ENCODE results near the gene SH3TC1.

The SH3TC1 gene

DNA sequence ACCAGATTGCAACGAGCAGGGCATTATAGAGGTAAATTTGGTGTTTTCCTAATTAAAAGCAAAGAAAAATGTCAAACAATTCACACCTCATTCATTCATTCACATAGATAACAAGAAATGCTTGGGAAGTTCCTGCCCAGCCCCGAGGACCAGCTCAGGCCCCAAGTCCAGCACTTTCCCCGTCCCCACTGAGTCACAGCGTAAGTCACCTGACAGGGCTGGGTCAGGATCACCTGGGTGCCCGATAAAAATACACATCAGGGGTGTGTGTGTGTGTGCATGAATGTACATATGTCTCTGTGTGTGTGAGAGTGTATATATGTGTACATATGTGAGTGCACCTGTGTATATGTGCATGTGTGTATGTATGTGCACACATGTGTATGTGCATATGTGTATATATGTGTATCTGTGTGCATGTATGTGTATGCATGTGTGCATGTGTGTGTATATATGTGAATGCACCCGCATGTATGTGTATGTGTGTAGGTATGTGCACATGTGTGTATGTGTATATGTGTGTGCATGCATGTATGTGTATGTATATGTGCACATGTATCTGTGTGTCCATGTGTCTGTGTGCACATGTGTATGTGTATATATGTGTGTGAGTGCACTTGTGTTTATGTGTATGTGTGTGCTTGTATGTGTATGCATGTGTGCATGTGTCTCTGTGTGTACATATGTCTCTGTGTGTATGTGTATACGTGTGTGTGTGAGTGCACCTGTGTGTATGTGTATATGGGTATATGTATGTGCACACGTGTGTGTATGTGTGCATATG, 18.6 kb upstream of the SH3TC1 start:
- DNase-seq (ENCODE audit: low read depth in 3 of 3) = no peak

GRCh38 chr4:8181119-8181518, 18.0 kb upstream of the SH3TC1 start:
- no peak for DNase-seq (ENCODE audit: low read depth in 3 of 3)

GRCh38 chr4:8181844-8182243, 17.2 kb upstream of the SH3TC1 start:
- no peak for DNase-seq (ENCODE audit: low read depth in 3 of 3)

DNA sequence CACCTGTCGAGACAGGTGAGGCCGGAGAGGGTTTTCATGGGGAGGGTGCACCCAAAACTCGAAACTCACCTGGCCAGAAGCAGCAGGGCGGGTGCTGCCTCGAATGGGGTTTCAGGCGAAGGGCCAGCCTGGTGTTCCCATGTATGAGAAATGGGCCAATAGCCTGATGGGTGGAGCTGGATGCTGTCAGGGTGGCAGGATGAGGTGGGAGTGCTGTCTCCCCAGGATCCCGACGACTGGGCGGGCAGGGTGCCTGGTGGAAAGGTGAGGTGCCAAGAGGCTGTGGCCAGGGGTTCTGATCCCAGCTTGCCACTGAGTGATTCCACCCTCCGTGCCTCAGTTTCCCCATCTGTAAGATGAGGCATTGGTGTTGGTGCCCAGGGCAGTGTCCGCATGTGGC, 16.8 kb upstream of the SH3TC1 start:
- no peak for DNase-seq (ENCODE audit: low read depth in 3 of 3)

GRCh38 chr4:8182858-8183725, 16.0 kb upstream of the SH3TC1 start:
- DNase-seq (ENCODE audit: low read depth in 3 of 3) = no peak

DNA sequence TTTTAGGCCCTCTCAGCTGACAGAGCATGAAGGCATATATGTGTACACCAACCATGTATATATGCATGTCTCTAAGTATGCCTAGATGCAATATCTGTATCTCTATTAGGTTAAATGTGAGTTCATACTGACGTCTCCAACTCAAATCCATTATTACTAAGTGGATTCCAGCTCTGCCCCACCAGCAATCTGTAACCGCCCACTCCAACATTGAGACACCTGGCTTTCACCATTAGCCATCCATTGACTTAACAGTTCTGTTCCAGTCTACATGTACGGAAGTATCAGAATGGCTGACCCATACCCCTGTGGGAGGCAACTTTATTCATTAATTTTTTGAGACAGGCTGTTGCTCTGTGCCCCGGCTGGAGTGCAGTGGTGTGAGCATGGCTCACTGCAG, 15.0 kb upstream of the SH3TC1 start:
- DNase-seq (ENCODE audit: low read depth in 3 of 3) = no peak

- no peak for DNase-seq (ENCODE audit: low read depth in 3 of 3)
Observed at GRCh38 chr4:8185295-8185694, 13.8 kb upstream of the SH3TC1 start.

GRCh38 chr4:8185930-8186329, 13.2 kb upstream of the SH3TC1 start:
- DNase-seq (ENCODE audit: low read depth in 3 of 3) = no peak

GRCh38 chr4:8188085-8188484, 11.0 kb upstream of the SH3TC1 start:
- DNase-seq (ENCODE audit: low read depth in 3 of 3) = no peak

- DNase-seq (ENCODE audit: low read depth in 3 of 3) = no peak
Observed at GRCh38 chr4:8188743-8189550, 10.1 kb upstream of the SH3TC1 start.

DNA sequence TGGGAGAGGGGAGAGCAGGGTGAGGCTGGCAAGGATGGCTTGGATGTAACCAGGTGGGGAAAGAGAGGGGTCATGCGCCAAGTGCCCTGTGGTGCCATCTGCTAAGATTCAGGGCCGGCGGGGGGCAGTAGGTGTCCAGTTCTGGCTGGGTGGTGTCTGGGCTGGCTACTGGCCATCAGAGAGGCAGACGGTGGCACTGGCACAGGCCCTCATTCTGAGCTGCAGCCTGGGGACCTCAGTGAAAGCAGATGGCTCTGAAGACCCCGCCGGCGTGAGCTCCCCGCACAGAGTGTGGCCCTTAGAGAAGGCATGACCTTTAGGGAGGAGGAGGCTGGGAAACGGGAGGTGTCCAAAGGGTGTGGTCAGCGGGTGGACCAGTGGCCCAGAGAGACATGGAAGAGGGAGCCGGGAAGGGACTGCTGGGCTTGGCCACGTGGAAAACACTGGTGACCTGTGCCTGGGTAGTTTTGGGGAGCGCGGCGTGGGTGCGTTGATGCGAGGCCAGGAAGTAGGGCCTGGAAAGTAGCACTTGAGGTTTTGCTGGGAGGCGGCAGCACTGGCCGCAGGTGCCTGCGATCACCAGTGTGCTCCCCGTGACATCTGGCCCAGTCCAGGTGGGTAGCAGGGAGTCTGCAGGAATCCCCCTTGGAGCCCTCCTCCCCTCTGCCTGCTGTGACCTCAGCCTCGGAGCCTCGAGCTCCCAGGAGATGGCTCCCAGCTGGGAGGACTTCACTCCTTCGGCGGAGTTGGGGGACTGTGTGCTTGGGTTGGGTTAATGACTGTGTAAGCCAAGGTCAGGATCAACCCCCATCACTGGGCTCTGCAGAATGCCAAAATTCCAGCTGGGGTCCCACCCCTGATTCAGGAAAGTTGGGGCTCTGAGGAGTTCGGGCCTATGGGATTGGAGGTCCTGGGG, 9.3 kb upstream of the SH3TC1 start:
- no peak for DNase-seq (ENCODE audit: low read depth in 3 of 3)

DNA sequence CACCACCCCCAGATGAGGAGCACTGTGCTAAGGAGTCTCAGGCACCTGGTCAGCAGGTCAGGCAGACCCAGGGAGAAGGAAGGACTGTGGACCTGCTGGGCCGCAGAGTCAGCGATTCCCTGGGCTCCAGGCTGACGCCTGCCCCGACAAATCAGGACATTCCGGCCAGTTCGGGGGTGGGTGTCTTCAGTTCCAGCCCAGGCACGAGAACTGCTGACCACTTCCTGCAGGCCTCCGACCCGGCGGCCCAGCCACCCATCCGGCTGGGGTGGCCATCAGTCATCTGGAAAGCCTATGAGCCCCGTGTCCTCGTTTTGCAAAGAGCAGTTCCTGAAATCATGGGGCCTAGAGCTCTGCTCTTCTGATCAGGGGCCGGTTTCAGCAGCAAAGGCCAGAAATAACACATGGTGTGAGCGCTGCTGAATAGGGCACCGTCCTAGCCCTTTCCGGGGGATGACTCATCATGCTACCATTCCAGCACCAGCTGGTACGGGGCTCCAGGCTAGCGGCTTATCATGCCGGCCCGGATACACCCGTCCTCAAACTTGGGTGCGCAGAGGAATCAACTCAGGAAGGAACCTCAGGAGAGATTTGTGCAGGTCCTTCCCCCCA, 7.8 kb upstream of the SH3TC1 start:
- no peak for DNase-seq (ENCODE audit: low read depth in 3 of 3)

DNA sequence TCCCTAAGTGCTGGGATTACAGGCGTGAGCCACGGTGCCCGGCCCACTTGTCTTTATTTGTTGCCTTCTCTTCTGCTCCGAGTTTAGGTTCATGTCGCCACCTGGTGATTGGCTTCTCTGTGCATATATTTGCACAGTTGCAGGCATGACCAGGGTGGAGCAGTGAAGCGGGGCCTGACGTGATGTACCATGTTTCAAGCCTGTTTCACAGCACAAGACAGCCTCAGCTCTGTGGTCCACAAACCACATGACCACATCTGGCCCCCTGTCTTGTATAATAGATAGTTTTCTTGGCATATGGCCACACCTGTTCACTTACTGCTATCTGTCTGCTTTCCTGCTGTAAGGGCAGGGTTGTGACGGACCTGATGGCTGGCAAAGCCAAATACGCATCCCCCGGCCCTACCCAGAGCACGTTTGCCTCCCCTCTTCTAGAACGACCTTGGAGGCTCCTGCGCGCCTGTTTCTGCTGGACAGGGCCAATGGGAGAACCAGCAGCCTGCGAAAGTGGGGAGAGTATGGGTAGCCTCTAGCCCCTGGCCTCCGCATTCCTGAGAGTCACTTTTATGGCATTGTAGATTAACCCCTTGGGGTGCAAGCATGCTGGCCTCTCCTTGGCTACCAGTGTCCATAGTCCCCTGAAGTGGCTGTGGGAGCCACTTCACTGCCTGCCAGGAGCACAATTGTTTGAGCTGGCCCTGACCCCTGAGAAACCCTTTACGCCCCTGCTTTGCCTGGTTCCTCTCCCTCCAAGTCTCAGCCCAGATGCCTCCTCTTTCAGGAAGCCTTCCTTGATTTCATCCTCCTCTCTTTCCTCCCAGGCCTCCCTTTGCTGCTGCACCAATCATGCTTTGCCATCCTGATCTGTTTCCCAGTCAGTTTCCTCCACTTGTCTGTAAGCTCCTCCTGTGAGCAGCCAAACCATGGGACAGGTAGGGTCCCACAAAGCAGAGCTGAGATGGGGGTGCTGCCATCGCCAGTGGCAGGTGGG, 6.0 kb upstream of the SH3TC1 start:
- DNase-seq (ENCODE audit: low read depth in 3 of 3) = no peak

DNA sequence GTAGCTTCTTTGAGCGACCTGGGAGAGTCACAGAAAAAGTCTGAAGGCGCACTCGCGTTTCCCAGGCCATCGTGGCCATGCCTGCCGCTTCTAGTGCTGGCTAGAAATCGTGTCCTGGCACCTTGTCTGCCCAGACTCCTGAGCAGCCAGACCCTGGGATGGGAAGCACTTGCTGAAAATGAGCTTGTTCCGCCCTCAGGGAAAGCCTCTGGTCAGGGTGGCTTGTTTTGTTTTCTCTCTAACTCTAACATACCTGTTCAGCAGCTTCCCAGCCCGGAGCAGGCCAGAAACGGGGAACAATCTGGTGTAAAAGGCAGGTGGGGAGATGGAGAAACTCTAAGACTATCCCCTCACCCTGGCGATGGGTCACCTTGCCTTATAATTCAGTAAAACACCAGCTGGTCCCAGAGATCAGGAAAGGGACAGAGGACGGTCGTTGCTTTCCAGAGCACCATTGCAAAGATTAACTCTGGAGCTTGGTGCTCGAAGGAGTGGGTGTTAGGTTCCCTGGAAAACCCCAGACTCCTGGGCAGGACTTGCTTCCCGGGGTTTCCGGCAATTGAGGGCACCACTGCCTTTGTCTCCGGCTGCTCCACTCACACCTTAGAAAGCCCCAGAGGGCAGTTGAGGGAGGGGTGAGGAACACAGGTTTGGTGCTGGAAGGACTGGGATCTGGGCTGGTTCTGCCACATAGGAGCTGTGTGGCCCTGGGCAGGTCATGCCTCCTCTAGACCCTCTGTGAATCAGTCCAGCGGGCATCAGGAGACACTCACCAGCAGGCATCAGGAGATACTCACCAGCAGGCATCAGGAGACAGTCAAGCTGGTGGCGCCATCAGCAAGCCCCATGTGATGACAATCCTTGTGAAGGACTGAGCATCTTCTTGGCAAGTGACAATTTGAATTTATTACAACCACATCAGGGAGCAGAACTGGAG, 4.5 kb upstream of the SH3TC1 start:
- no peak for DNase-seq (ENCODE audit: low read depth in 3 of 3)

GRCh38 chr4:8195431-8195830, 3.7 kb upstream of the SH3TC1 start:
- DNase-seq (ENCODE audit: low read depth in 3 of 3) = no peak

DNA sequence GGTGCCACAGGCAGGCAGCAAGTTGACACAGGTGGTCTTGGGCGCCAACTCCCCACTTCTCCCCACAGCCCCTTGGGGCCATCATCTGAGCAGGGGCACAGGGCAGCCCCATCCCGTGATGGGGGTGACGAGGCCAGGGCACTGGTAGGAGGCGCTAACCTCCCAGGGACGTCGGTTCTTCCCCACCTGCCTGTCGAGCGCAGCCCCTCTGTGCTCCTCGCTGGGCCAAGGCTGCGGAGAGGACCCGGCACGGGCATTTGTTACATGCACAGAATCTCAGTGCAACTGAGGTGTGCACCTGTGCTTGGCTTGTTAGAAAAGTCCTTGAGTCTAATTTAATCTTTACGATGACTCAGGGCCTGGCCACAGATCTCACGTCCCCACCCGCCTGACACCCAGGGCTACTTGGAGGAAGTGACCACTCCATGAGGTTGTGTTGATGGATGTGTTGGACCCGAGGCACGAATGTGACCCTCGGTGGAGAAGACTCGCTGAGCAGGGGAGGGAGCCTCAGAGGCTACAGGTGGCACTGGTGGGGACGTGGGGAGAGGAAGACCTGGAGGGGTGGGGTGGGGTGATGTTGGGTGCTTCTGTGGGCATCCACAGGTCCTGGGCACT, 3.1 kb upstream of the SH3TC1 start:
- DNase-seq (ENCODE audit: low read depth in 3 of 3) = no peak

DNA sequence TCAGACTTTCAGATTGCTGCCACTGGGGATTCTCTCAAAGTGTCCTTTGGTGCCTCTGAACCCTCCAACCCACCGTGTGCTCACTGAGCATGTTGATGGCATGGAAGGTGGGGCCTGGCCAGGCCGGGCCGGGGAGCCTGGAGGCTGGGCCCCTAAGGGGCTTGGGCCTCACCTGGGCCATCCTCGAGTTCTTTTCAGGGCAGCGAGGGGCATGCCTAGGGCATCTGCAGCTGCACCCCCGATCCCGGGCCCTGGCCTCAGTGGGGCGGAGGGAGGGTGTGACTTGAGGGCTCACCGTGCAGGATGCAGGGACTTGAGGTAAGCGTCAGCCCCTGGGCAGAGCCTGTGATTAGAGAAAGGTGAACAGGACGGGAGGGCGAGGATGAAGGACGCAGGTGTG, 1.6 kb upstream of the SH3TC1 start:
- DNase-seq (ENCODE audit: low read depth in 3 of 3) = no peak
